Activated CD4-positive, alpha-beta T cell treated with anti-CD3 and anti-CD28 coated beads for 36 hours (primary cell): ENCODE data around the gene LMBR1L. TPM values are rescaled to one million over a fixed set of nuclear protein-coding genes. Genes with fewer than 3 reads are reported as not detected.
"Not testable (repeated sequence)": the region's sequence is repeated elsewhere in the genome, so short reads cannot be mapped to it uniquely, and the experiment has no call there.

Experiments used
- ATAC-seq: fragments of 200-7000 bp; cut with Tn5 transposase; one replicate; pipeline ENCODE4 v1.10.0; 2021; ENCODE audit warnings: mild to moderate bottlenecking, moderate library complexity
- CTCF ChIA-PET: fragments of 350-600 bp; sonication (Branson Sonifier 250); formaldehyde crosslinking; loops from one replicate; lab custom pipeline; 2021; ENCODE audit warnings: antibody characterized with exemption; lab: Charles Lee
- POLR2A ChIA-PET: fragments of 350-600 bp; sonication (Branson Sonifier 250); formaldehyde crosslinking; loops from one replicate; lab custom pipeline; 2021; ENCODE audit warnings: antibody characterized with exemption, inconsistent platforms; lab: Charles Lee
- DNase-seq: peaks from one replicate; pipeline ENCODE4 v3.0.0-alpha.2; 2020
- H3K27ac Mint-ChIP-seq: one replicate; pipeline ENCODE4 v1.8.0; 2021; ENCODE audit warnings: mixed read lengths
- H3K27me3 Mint-ChIP-seq: one replicate; pipeline ENCODE4 v1.8.0; 2021; ENCODE audit warnings: mixed read lengths
- H3K36me3 Mint-ChIP-seq: one replicate; pipeline ENCODE4 v1.8.0; 2021; ENCODE audit warnings: low read depth, mixed read lengths
- H3K4me1 Mint-ChIP-seq: one replicate; pipeline ENCODE4 v1.8.0; 2021; ENCODE audit warnings: mixed read lengths
- H3K4me3 Mint-ChIP-seq: one replicate; pipeline ENCODE4 v1.8.0; 2021; ENCODE audit warnings: mild to moderate bottlenecking, moderate library complexity, mixed read lengths
- H3K9me3 Mint-ChIP-seq: one replicate; pipeline ENCODE4 v1.8.0; 2021; ENCODE audit warnings: low read depth, mixed read lengths
- intact Hi-C, 2 experiments: fragments of 100-400 bp; cut with DNase I in 1 of 2; cut with micrococcal nuclease in 1 of 2; formaldehyde crosslinking; loops; one replicate each; pipeline versions ENCODE4 v1.14.2 to v1.15.1; 2022 to 2024; cut with DNase I, micrococcal nuclease
- total RNA-seq, 2 experiments: library from RNA; stranded (reverse); gene quantifications; one replicate each; pipeline ENCODE4 v1.2.3, GENCODE V29; 2021

LMBR1L gene
- total RNA-seq, 2 experiments from 2014 or later = 45.0 to 48.0 TPM

DNA sequence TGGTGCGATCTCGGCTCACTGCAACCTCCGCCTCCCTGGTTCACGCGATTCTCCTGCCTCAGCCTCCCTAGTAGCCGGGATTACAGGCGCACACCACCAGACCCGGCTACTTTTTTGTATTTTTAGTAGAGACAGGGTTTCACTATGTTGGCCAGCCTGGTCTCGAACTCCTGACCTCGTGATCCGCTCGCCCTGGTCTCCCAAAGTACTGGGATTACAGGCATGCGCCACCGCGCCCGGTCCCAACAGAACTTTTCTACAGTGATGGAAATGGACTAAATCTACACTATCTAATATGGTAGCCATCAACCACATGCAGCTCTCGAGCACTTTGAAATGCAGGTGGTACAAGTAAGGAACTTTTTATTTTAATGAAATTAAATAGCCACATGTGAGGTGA, 48.7 kb downstream of the LMBR1L start:
- CTCF ChIA-PET = interaction anchor here (1.6 to 7.1 kb wide), 4 partner anchors 12 to 204 kb away, joined by 4 to 124 read pairs (median 62); partner anchors contain the start of gene DHH
- intact Hi-C loops = loop anchor here (1.0 to 5.0 kb wide), 5 partner anchors 7 to 260 kb away; partner anchors contain the start of genes RHEBL1 (in 1 of the 2), TROAP (in 1 of the 2), TUBA1A (in 1 of the 2) and TUBA1B (in 1 of the 2)
- DNase-seq, H3K9me3 Mint-ChIP-seq, H3K27me3 Mint-ChIP-seq, ATAC-seq, POLR2A ChIA-PET, H3K27ac Mint-ChIP-seq: not testable (repeated sequence)
- H3K36me3 Mint-ChIP-seq = peaks cover 16% of the 10 kb centered on the region
- H3K4me3 Mint-ChIP-seq = peak overlapping the region; percentile 95
- H3K4me1 Mint-ChIP-seq = peaks cover 31% of the 10 kb centered on the region

DNA sequence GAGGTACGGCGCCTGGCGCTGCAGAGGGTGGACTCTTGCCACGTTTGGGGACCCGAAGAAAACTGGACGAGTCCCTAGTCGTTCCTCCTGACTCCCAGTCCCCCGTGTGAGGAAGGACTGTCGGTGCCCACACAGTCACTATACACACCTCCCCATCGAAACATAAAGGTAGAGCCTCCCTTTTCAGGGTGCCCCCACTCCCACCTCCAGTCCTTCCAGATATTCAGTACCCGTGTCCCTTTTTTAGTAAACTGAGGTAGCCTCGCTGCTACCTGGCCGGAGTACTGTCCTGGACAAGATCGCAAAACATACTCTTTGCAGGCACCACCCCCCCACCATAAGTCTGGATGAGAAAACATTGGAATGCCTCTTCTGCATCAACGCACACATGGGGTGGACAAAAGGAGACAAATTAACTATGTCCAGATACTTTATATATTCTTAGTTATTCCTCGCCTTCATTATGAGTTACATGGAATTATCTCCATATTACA, 49.4 kb downstream of the LMBR1L start:
- no peak for DNase-seq
- peaks cover 16% of the 10 kb centered on the region for H3K36me3 Mint-ChIP-seq
- H3K27me3 Mint-ChIP-seq = no peaks in the 10 kb centered on the region
- ChIA-PET CTCF (interaction anchor here (0.5 to 7.1 kb wide), 2 partner anchors 26 to 61 kb away, joined by 3 to 102 read pairs; no protein-coding TSS in a partner anchor), POLR2A (no interaction called here)
- no peaks in the 10 kb centered on the region for H3K9me3 Mint-ChIP-seq
- ATAC-seq = no peak
- H3K4me3 Mint-ChIP-seq = peak overlapping the region; percentile 95
- intact Hi-C loops = loop anchor here (1.0 to 5.0 kb wide), 5 partner anchors 8 to 261 kb away; partner anchors contain the start of genes RHEBL1 (in 1 of the 2), TROAP (in 1 of the 2), TUBA1A (in 1 of the 2) and TUBA1B (in 1 of the 2)
- peaks cover 38% of the 10 kb centered on the region for H3K4me1 Mint-ChIP-seq
- peak overlapping the region; percentile 95 for H3K27ac Mint-ChIP-seq

DNA sequence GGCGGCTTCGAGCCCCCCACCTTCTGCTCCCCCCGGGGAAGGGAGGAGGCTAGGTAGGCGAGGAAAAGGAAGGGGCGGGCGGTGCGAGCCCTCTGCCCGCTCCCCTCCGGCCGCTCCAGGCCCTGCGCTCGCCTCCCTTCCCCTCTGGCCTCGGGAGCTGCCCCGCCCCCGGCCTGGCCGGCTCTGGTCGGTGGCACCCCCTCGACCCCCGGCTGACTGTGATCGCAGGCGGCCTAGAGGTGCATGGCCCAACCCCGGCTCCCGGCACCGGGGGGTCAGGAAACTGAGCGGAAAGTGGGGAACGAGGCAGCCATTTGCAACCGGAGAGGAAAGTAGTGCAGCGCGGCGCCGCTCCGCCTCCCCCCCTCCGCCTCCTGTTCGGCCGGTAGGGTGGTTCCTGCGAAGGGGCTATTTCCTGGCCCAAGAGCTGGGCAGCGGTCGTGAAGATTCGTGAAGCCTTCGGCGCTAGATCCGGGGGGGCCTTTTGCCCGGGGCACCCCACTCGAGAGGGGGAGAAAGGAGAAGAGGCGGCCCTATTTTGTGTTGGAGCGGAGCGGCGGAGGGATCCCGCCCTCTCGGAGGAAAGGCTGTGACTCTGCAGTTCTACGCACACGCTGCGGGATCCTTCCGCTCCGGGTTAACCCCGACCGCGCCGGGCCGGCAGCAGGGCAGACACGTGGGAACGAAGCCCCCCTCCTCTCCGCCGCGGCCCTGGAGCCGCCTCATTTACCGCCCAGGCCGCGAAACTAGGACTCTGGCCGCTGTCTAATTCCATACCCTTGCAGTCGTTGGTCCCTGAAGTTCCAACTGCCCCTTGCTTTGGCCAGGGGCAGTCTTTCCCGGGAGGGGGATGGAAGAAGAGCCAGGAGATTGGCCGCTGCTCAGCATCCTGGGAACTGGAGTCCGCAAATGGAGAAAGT, 50.1 kb downstream of the LMBR1L start, which contains the start of gene KMT2D:
Gene KMT2D, minus strand, starts transcription at position 558 of the 920 bp plus-strand sequence. CDS start 5,470 bp downstream, outside the sequence.
- Mint-ChIP-seq H3K4me1 (peaks cover 45% of the 10 kb centered on the region), H3K4me3 (peak within 1 kb of the TSS; percentile 98), H3K36me3 (peaks cover 20% of the 10 kb centered on the region), H3K9me3 (no peaks in the 10 kb centered on the region), H3K27me3 (no peaks in the 10 kb centered on the region), H3K27ac (peak within 1 kb of the TSS; percentile 95)
- CTCF ChIA-PET = interaction anchor here (1.6 to 2.9 kb wide), 2 partner anchors 17 to 28 kb away, joined by 4 to 21 read pairs; no protein-coding TSS in a partner anchor
- POLR2A ChIA-PET = interaction anchor here (0.8 kb wide), 1 partner anchor 70 kb away, joined by 3 read pairs; no protein-coding TSS in a partner anchor
- ATAC-seq = peak; percentile 75
- DNase-seq = peak; percentile 94
- intact Hi-C loops = loop anchor here (1.0 to 5.0 kb wide), 9 partner anchors 9 to 262 kb away; partner anchors contain the start of genes RHEBL1 (in 2 of the 2), DDX23 (in 1 of the 2), PRKAG1 (in 1 of the 2) and TROAP (in 1 of the 2)

DNA sequence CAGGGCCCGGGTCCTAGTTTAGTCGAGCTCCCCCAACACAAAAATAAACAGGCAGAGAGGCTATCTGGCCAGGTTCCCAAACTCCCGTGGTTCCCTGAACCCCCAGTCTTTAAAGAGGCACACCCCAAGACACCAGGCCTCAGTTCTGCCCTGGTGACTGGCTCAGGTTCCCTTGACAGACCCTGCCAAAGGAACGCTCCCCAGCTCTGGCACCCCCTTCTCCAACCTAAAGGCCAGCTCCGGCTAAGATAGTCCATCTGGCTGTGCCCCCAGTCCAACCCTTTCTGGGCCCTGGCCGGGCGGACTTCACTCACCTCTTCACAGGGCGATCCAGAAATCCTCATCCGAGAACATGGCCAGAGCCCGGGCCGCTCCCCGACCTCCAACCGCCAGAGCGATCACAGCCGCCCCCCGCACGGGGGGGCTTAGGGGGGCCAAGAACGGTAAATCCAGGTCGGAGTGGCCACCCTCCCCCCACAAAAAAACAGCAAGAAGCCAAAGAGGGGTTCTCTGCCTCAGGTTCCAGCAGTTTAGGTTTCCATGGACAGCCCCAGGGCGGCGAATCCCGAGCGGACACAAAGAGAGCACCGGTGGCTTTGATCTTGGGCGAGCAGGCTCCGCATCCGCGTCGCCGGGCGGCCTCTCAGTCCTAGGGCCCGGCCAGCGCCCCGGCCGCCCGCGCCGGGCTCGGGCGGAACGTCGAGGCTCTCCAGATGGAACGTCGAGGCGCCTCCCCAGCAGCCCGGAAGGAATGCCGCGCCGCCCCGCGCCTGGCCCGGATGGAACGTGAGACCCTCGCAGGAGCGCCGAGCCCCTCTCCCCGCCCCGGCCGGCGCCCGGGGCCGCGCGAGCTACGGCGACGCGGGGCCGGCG, 51.1 kb downstream of the LMBR1L start:
- Mint-ChIP-seq H3K27ac (peak overlapping the region; percentile 90), H3K36me3 (peaks cover 25% of the 10 kb centered on the region), H3K4me3 (peak overlapping the region; percentile 98), H3K4me1 (peaks cover 53% of the 10 kb centered on the region), H3K27me3 (no peaks in the 10 kb centered on the region), H3K9me3 (no peaks in the 10 kb centered on the region)
- ATAC-seq (no peak), DNase-seq (peak; percentile 57)
- ChIA-PET POLR2A (interaction anchor here (0.5 to 2.0 kb wide), 4 partner anchors 10 to 72 kb away, joined by 3 to 8 read pairs (median 4); partner anchors contain the start of genes RHEBL1 and TUBA1B), CTCF (interaction anchor here (0.6 to 2.9 kb wide), 6 partner anchors 10 to 63 kb away, joined by 3 to 21 read pairs (median 4); partner anchors contain the start of gene RHEBL1)
- intact Hi-C loops = loop anchor here (1.0 to 5.0 kb wide), 10 partner anchors 10 to 263 kb away; partner anchors contain the start of genes PRKAG1 (in 2 of the 2), DDX23 (in 1 of the 2), RHEBL1 (in 1 of the 2) and TROAP (in 1 of the 2)

DNA sequence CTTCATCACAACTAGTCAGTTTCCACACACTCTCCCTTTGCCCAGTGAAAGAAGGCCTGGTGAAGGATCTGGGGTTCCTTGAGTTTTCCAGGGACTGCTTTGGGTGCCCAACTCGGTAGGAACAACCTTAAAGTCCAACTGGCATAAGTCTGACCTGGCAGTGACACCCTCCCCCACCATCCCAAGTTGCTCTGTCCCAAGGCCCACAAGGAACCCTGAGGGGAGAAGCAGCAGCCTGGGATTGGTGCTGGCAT, 51.7 kb downstream of the LMBR1L start:
- H3K27ac Mint-ChIP-seq = peak overlapping the region; percentile 90
- ChIA-PET CTCF (interaction anchor here (0.6 to 2.9 kb wide), 7 partner anchors 11 to 62 kb away, joined by 3 to 21 read pairs (median 5); partner anchors contain the start of gene RHEBL1), POLR2A (interaction anchor here (0.5 to 2.0 kb wide), 5 partner anchors 11 to 72 kb away, joined by 3 to 8 read pairs (median 4); partner anchors contain the start of genes RHEBL1 and TUBA1B)
- H3K4me1 Mint-ChIP-seq = peaks cover 52% of the 10 kb centered on the region
- ATAC-seq (no peak), DNase-seq (no peak)
- H3K9me3 Mint-ChIP-seq = no peaks in the 10 kb centered on the region
- H3K36me3 Mint-ChIP-seq = peaks cover 24% of the 10 kb centered on the region
- no peaks in the 10 kb centered on the region for H3K27me3 Mint-ChIP-seq
- peak overlapping the region; percentile 98 for H3K4me3 Mint-ChIP-seq
- intact Hi-C loops = loop anchor here in 1 of 2 experiments (5.0 kb wide), 1 partner anchor 42 kb away; the partner anchor contains the start of gene PRKAG1

DNA sequence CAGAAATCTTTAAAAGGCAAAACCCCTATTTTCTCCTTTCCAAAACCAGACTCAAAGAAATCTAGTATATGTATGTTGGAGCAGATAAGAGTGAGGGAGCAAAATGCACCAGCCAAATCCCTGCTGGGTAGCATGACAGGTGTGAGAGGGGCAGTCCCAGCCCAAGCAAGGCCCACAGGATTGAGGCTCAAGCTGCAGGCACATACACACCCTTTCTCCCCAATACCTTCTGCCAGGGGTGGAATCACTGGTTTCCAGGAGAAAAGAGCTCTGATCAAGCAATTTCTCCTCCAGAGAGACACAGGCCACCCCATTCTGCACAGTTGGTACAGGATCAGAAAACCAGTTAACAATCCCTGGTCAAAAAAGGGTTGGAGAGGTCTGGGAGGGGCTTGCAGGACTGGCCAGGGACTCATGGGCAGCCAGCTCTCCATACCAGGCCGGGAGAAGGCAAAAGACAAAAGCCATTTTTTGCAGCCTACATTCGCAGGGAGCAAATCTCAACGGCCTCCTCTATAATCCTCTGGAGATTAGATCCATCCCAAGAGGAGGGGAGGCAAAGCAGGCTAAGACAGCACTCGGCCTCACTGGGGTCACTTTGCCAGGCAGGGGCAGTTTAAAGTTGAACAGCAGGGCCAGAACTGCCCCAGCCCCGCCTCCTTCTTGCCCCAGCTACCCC, 52.1 kb downstream of the LMBR1L start:
- intact Hi-C loops = loop anchor here in 1 of 2 experiments (5.0 kb wide), 1 partner anchor 41 kb away; the partner anchor contains the start of gene PRKAG1
- ATAC-seq (no peak), DNase-seq (peak; percentile 18)
- ChIA-PET POLR2A (interaction anchor here (0.5 to 2.0 kb wide), 4 partner anchors 11 to 73 kb away, joined by 3 to 8 read pairs (median 4); partner anchors contain the start of genes RHEBL1 and TUBA1B), CTCF (interaction anchor here (0.7 to 2.9 kb wide), 10 partner anchors 10 to 235 kb away, joined by 3 to 21 read pairs (median 4); partner anchors contain the start of gene RHEBL1)
- peak overlapping the region; percentile 90 for H3K27ac Mint-ChIP-seq
- no peaks in the 10 kb centered on the region for H3K27me3 Mint-ChIP-seq
- no peaks in the 10 kb centered on the region for H3K9me3 Mint-ChIP-seq
- peaks cover 24% of the 10 kb centered on the region for H3K36me3 Mint-ChIP-seq
- H3K4me1 Mint-ChIP-seq = peaks cover 50% of the 10 kb centered on the region
- H3K4me3 Mint-ChIP-seq = peak overlapping the region; percentile 98

DNA sequence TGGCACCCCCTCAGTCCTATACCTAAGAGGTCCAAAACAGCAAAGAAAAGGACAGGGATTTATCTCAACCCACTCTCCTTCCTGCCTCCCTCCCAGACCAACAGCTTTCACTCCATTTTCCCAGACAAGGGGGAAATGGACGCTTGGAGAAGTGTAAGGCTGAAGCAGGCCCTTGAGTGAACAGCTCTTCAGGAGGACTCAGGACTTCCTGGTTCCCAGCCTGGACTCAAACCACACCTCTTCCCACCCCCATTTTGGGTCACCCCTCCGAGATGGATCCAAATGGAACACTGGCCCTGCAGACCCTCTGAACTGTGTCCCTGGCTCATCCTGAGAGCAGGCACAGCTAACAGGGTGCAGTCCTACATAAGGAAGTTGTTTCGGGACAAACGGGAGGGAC, 52.8 kb downstream of the LMBR1L start:
- no peaks in the 10 kb centered on the region for H3K27me3 Mint-ChIP-seq
- H3K36me3 Mint-ChIP-seq = peaks cover 30% of the 10 kb centered on the region
- ChIA-PET POLR2A (interaction anchor here (1.6 to 2.0 kb wide), 2 partner anchors 12 to 69 kb away, joined by 4 to 8 read pairs; partner anchors contain the start of gene RHEBL1), CTCF (interaction anchor here (0.6 to 2.9 kb wide), 9 partner anchors 12 to 263 kb away, joined by 3 to 21 read pairs (median 4); partner anchors contain the start of gene RHEBL1)
- H3K4me3 Mint-ChIP-seq = peak overlapping the region; percentile 98
- H3K9me3 Mint-ChIP-seq = no peaks in the 10 kb centered on the region
- ATAC-seq (no peak), DNase-seq (no peak)
- peaks cover 50% of the 10 kb centered on the region for H3K4me1 Mint-ChIP-seq
- H3K27ac Mint-ChIP-seq = peak overlapping the region; percentile 90
- intact Hi-C loops = loop anchor here in 1 of 2 experiments (5.0 kb wide), 1 partner anchor 41 kb away; the partner anchor contains the start of gene PRKAG1

DNA sequence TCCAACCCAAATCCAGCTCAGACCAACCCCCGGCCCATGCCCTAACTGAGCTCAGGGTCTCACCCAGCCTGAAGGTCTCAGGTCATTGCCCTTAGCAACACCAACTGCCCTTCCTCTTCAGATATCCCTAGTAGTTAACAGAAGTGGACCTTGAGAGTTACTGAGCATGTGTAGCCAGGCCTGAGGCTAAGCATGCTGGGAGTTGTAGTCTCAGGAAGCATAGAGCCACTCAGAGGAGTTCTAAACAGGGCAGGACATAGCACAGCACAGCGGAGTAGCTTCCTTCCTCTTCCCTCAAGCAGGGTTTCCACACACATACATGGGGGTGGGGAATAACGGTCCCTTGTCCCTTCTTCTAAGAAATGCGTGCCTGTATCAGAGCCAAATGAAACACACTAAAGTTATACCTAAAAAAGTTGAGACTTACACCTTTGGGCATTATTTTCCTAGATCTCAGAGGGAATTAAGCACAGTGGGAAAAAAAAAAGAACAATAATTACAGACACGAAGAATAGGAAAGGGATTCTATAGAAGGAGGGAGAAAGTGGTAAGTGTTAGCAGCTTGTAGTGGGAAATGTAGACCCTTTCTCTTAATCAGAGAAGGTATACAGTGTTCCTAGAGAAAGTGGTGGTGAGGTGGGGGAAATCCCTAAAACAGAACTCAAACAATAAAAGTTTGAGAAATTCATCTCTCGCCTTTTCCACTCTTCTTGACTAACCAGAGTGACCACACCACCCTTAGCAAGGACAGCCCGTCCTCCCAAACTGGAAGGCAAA, 54.5 kb downstream of the LMBR1L start:
- Mint-ChIP-seq H3K36me3 (peaks cover 45% of the 10 kb centered on the region), H3K27me3 (no peaks in the 10 kb centered on the region), H3K27ac (peak overlapping the region; percentile 90), H3K9me3 (no peaks in the 10 kb centered on the region), H3K4me3 (peak overlapping the region; percentile 98), H3K4me1 (peaks cover 44% of the 10 kb centered on the region)
- DNase-seq (peak; percentile 72), ATAC-seq (peak; percentile 81)
- intact Hi-C loops = loop anchor here (1.0 to 5.0 kb wide), 2 partner anchors 39 to 100 kb away; partner anchors contain the start of gene PRKAG1 (in 1 of the 2)
- ChIA-PET CTCF (interaction anchor here (0.5 to 2.2 kb wide), 15 partner anchors 8 to 120 kb away, joined by 3 to 14 read pairs (median 4); partner anchors contain the start of gene RHEBL1), POLR2A (interaction anchor here (0.5 to 1.4 kb wide), 3 partner anchors 13 to 75 kb away, joined by 3 read pairs; partner anchors contain the start of gene TUBA1B)
